IMR-90 (cell line): ENCODE measurements around the gene MORC1.

Experiments
- CTCF ChIP-seq: conservative IDR thresholded peaks from 2 replicates; pipeline ENCODE4 v1.5.1; 2012; ENCODE audit warnings: mild to moderate bottlenecking, low read depth, low read length, improper control_type of control experiment
- MAZ ChIP-seq: IDR thresholded peaks from 2 replicates; pipeline ENCODE4 v1.6.1; 2012; ENCODE audit warnings: low read depth, mild to moderate bottlenecking, low read length, improper control_type of control experiment, moderate library complexity, borderline replicate concordance

- TF ChIP-seq CTCF = no peak
- no peak for TF ChIP-seq MAZ
These were observed 8.4 kb downstream of the MORC1 start for GRCh38 chr3:109109574-109109973.
